K562 (cell line): ENCODE results near the gene SPRED2. TPM values are rescaled to one million over a fixed set of nuclear protein-coding genes. Genes with fewer than 3 reads are reported as not detected.

Experiments used
- BRF2 ChIP-seq: IDR thresholded peaks from 3 replicates; pipeline ENCODE4 v1.6.1; 2011; ENCODE audit warnings: borderline replicate concordance, mild to moderate bottlenecking; ENCODE audit not compliant: insufficient read length, insufficient read depth
- HDAC1 ChIP-seq, 2 experiments: fragments of 450-650 bp; IDR thresholded peaks; 2 replicates each; pipeline ENCODE4 v1.6.1; 2016 to 2017; ENCODE audit warnings: inconsistent platforms in 1 of 2, mild to moderate bottlenecking in 1 of 2, moderate library complexity in 1 of 2
- PRDM10 ChIP-seq: fragments of 450-650 bp; IDR thresholded peaks from 2 replicates; pipeline ENCODE4 v1.6.1; 2018; ENCODE audit not compliant: partially characterized antibody
- SAP30 ChIP-seq: fragments of 200-600 bp; sonication (generic); IDR thresholded peaks from 2 replicates; pipeline ENCODE4 v1.6.1; 2012; ENCODE audit warnings: borderline replicate concordance, low read depth, mild to moderate bottlenecking, moderate library complexity, low read length, control low read depth, inconsistent platforms; ENCODE audit not compliant: insufficient read depth, poor library complexity, severe bottlenecking
- SMARCC2 ChIP-seq: fragments of 450-650 bp; IDR thresholded peaks from 2 replicates; pipeline ENCODE4 v1.6.1; 2017; ENCODE audit warnings: antibody characterized with exemption, moderate library complexity, mild to moderate bottlenecking, low read depth
- TAF7 ChIP-seq: fragments of 450-650 bp; IDR thresholded peaks from 2 replicates; pipeline ENCODE4 v1.6.1; 2016; ENCODE audit warnings: missing genetic modification characterization, missing compliant biosample characterization
- ZNF12 ChIP-seq: sonication (generic); formaldehyde crosslinking; IDR thresholded peaks from 2 replicates; pipeline ENCODE4 v1.4.0; 2020; ENCODE audit warnings: mild to moderate bottlenecking, missing genetic modification reagents
- ZNF224 ChIP-seq: sonication (generic); formaldehyde crosslinking; IDR thresholded peaks from 2 replicates; pipeline ENCODE4 v1.8.0; 2022; ENCODE audit warnings: mild to moderate bottlenecking, missing genetic modification reagents
- ZNF311 ChIP-seq: fragments of 250-450 bp; sonication (Bioruptor Pico); IDR thresholded peaks from 2 replicates; pipeline ENCODE4 v1.4.0; 2020; ENCODE audit warnings: mild to moderate bottlenecking, moderate library complexity
- ZNF395 ChIP-seq: fragments of 200-800 bp; sonication (Bioruptor generic); IDR thresholded peaks from 2 replicates; pipeline ENCODE4 v1.6.1; 2017; ENCODE audit warnings: missing genetic modification characterization, missing compliant biosample characterization
- ZNF407 ChIP-seq: fragments of 450-650 bp; IDR thresholded peaks from 2 replicates; pipeline ENCODE4 v1.6.1; 2016; ENCODE audit warnings: low read depth
- ZSCAN29 ChIP-seq: fragments of 450-650 bp; IDR thresholded peaks from 2 replicates; pipeline ENCODE4 v1.6.1; 2017
- polyA plus RNA-seq, 8 experiments: library from polyadenylated mRNA; depleted of rRNA in 4 of 8; stranded (reverse) in 5 of 8; unstranded in 3 of 8; fragments of >200 nt; fragmentation: Nextera tagmentation in 2 of 8; fragmentation: Illumina TruSeq in 1 of 8; extraction: Ambion mirVana in 2 of 8; extraction: Trizol in 1 of 8; gene quantifications; 2 replicates each; pipeline versions ENCODE4 v1.2.1 to v1.2.3, GENCODE V29; 2011 to 2014; ENCODE audit warnings: inconsistent platforms in 1 of 8, missing spikeins in 1 of 8
- total RNA-seq, 7 experiments: library from RNA; depleted of rRNA in 6 of 7; stranded (reverse); fragments of >200 nt in 6 of 7; fragmentation: Illumina TruSeq in 2 of 7; extraction: Trizol in 2 of 7; gene quantifications; 2 replicates each; pipeline versions ENCODE4 v1.2.1 to v1.2.3, GENCODE V29; 2011 to 2021; ENCODE audit warnings: low replicate concordance in 1 of 7

Gene SPRED2
- total and polyA plus RNA-seq, 9 of the 15 experiments (the other 6 are each of a cell fraction or from before 2014, with no cell fraction given) = 4.6 to 50.8 (median 14.1) TPM

GRCh38 chr2:65430603-65431420 lies 1.6 kb downstream of the SPRED2 start (continued):
- TF ChIP-seq SAP30 (no peak), ZNF395 (CRISPR knock-in tag) (0 out of 2 replicates have a peak, but pooled peaks have one; percentile 35), HDAC1 (IDR thresholded peaks at IDR 0.05) (peak in 1 of 2 experiments; percentile 47; a peak in 2 of 4 replicates), ZNF12 (CRISPR knock-in tag) (no peak), BRF2 (no peak), ZNF407 (no peak), ZSCAN29 (peak; percentile 90), PRDM10 (no peak), ZNF224 (CRISPR knock-in tag) (no peak), ZNF311 (CRISPR knock-in tag) (no peak), TAF7 (tag) (no peak), SMARCC2 (no peak)
